Kidney epithelial cell (primary cell): ENCODE measurements around the gene DMRT1. TPM values are rescaled to one million over a fixed set of nuclear protein-coding genes. Genes with fewer than 3 reads are reported as not detected.
"Not testable (repeated sequence)": the region's sequence is repeated elsewhere in the genome, so short reads cannot be mapped to it uniquely, and the experiment has no call there.

Experiments
- DNase-seq: peaks from one replicate; pipeline ENCODE4 v3.0.0-alpha.2; 2010; ENCODE audit warnings: low read depth
- H3K27me3 ChIP-seq: 2 replicates; pipeline ENCODE4 v1.6.0; 2011; ENCODE audit warnings: low read length; ENCODE audit not compliant: control insufficient read depth, insufficient read depth
- H3K36me3 ChIP-seq: 2 replicates; pipeline ENCODE4 v1.5.1; 2011; ENCODE audit warnings: low read length; ENCODE audit not compliant: control insufficient read depth, insufficient read depth
- H3K4me3 ChIP-seq: 2 replicates; pipeline ENCODE4 v1.5.1; 2011; ENCODE audit warnings: low read depth, mild to moderate bottlenecking, control low read depth, low read length
- total RNA-seq: library from RNA; depleted of rRNA; stranded (reverse); fragments of >200 nt; gene quantifications from 2 replicates; pipeline ENCODE4 v1.2.3, GENCODE V29; 2015
- TF ChIP-seq, protein P1 (sequence below): IDR thresholded peaks from 2 replicates; pipeline ENCODE4 v1.5.1; 2011; ENCODE audit warnings: mild to moderate bottlenecking, moderate library complexity, low read length, control low read depth, inconsistent platforms; ENCODE audit not compliant: insufficient read depth, poor library complexity, severe bottlenecking

DMRT1 gene
- total RNA-seq, 1 donor from 2014 or later = 0.08 TPM

- Histone ChIP-seq H3K4me3 (no peak overlapping the region), H3K27me3 (peaks cover 15% of the 10 kb centered on the region), H3K36me3 (no peaks in the 10 kb centered on the region)
- DNase-seq = no peak
- TF ChIP-seq, protein P1, sequence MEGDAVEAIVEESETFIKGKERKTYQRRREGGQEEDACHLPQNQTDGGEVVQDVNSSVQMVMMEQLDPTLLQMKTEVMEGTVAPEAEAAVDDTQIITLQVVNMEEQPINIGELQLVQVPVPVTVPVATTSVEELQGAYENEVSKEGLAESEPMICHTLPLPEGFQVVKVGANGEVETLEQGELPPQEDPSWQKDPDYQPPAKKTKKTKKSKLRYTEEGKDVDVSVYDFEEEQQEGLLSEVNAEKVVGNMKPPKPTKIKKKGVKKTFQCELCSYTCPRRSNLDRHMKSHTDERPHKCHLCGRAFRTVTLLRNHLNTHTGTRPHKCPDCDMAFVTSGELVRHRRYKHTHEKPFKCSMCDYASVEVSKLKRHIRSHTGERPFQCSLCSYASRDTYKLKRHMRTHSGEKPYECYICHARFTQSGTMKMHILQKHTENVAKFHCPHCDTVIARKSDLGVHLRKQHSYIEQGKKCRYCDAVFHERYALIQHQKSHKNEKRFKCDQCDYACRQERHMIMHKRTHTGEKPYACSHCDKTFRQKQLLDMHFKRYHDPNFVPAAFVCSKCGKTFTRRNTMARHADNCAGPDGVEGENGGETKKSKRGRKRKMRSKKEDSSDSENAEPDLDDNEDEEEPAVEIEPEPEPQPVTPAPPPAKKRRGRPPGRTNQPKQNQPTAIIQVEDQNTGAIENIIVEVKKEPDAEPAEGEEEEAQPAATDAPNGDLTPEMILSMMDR = no peak
These were observed 5.4 kb downstream of the DMRT1 start for GRCh38 chr9:846852-847251.

DNA sequence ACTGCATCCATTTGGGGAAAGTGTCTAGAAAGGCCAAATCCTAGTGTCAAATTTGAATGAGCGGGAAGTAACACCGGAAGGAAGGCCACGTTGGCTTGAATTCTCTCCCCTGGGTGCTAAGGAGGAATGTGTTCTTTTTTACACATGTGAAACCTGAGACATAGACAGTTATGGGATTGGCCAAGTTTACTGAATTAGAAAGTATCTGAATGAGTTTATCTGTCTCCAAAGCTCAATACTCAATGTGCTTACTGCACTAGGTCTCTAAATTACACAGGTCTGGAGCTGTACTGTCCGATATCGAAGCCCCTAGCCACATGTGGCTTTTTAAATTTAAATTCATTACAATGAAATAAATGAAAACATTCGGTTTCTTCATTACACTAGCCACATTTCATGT, 6.0 kb downstream of the DMRT1 start:
- no peak for DNase-seq
- Histone ChIP-seq H3K36me3 (no peaks in the 10 kb centered on the region), H3K27me3 (peaks cover 8% of the 10 kb centered on the region), H3K4me3 (no peak overlapping the region)
- TF ChIP-seq, protein P1 = no peak

DNA sequence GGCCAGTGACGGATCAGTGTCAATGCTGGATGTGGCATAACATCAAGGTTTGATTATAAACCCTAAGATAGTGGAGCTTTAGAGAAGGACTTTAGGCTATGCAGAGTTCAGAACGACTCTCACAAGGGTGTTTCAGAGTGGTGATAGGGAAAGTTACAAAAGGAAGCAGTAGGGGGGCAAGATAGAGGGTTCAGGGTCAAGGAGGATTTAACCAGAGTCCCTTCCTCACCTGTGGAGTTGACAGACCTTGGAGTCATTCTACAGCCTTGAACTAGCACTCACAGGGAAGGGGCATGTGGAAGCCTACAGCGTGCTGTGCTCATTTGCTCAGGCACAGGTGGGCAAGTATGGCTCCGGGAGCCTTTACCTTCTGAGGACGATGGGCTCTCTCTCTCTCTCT, 7.9 kb downstream of the DMRT1 start:
- no peak overlapping the region for H3K4me3 ChIP-seq
- no peak for DNase-seq
- H3K36me3 ChIP-seq = no peaks in the 10 kb centered on the region
- H3K27me3 ChIP-seq = no peaks in the 10 kb centered on the region
- TF ChIP-seq, protein P1 = no peak

GRCh38 chr9:852539-852938, 11.0 kb downstream of the DMRT1 start:
- no peak for DNase-seq
- Histone ChIP-seq H3K27me3 (no peaks in the 10 kb centered on the region), H3K36me3 (no peaks in the 10 kb centered on the region), H3K4me3 (no peak overlapping the region)
- TF ChIP-seq, protein P1 = no peak

DNA sequence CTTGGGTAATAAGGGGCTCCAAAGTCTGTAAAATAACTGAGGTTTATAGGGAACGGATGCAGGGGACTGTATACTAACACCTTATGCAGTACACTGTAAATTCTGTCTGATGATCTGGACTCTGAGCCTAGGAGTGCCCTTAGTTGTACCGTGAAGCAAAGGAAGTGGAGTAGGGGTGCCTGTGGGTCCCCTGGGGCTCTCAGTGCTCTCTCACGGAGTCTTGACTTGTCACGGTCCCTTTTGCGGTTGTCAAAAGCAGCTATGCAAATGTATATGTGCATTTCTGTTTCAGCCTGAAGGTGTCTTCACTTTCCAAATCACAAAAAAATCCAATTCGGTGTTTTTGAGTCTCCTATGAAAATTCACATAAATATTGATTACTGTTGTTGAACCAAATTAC, 17.8 kb downstream of the DMRT1 start:
- Histone ChIP-seq H3K27me3 (no peaks in the 10 kb centered on the region), H3K4me3 (no peak overlapping the region), H3K36me3 (no peaks in the 10 kb centered on the region)
- no peak for DNase-seq
- TF ChIP-seq, protein P1 = no peak

DNA sequence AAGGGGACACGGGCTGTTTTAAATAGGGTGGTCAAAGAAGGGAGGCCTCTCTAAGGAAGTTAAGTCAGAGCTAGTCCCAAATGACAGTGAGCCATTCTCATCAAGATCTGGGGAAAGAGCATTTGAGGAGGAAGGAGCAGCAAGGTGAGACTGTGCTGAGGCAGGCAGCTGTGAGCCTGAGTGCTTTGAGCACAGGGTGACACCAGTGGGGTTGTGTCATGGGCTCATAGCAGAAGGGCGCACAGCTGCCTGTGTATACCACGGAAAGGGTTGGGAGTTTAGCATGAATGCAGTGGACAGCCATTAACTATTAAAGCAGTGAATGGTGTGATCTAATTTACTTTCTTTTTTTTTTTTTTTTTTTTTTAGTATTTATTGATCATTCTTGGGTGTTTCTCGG, 19.2 kb downstream of the DMRT1 start:
- no peak for DNase-seq
- no peaks in the 10 kb centered on the region for H3K27me3 ChIP-seq
- TF ChIP-seq, protein P1 = no peak
- no peaks in the 10 kb centered on the region for H3K36me3 ChIP-seq
- no peak overlapping the region for H3K4me3 ChIP-seq

DNA sequence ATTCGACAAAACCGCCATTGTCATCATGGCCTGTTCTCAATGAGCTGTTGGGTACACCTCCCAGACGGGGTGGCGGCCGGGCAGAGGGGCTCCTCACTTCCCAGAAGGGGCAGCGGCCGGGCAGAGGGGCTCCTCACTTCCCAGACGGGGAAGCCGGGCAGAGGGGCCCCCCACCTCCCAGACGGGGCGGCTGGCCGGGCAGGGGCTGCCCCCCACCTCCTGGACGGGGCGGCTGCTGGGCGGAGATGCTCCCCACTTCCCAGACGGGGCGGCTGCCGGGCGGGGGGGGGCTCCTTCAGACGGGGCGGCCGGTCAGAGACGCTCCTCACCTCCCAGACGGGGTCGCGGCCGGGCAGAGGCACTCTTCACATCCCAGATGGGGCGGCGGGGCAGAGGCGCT, 20.0 kb downstream of the DMRT1 start:
- H3K27me3 ChIP-seq, H3K36me3 ChIP-seq, H3K4me3 ChIP-seq, DNase-seq: not testable (repeated sequence)
